Stomach (tissue), 4 donors: Measurements from ENCODE around the gene COL12A1.
A peak's percentile ranks its signal among the peaks of the same experiment; 100 is the strongest.

Source experiments
- EP300 ChIP-seq: sonication (generic); formaldehyde crosslinking; IDR thresholded peaks from one replicate; pipeline ENCODE4 v1.6.1; 2017; ENCODE audit warnings: antibody characterized with exemption
- POLR2A ChIP-seq, 4 donors: fragments of 450-650 bp; IDR thresholded peaks; one replicate each; pipeline ENCODE4 v1.6.1; 2016; ENCODE audit warnings: antibody characterized with exemption in 4 of 4, control low read depth in 2 of 4, mild to moderate bottlenecking in 1 of 4, moderate library complexity in 1 of 4
- POLR2AphosphoS5 ChIP-seq, 3 donors: sonication (generic); formaldehyde crosslinking; IDR thresholded peaks; one replicate each; pipeline ENCODE4 v1.6.1; 2016; ENCODE audit warnings: antibody characterized with exemption in 3 of 3
- TF ChIP-seq, protein P1 (sequence below), 7 experiments: fragments of 450-650 bp in 4 of 7; fragments of 200-600 bp in 3 of 7; sonication (generic) in 3 of 7; IDR thresholded peaks; one replicate each; pipeline ENCODE4 v1.5.1; 2016 to 2019; ENCODE audit warnings: antibody characterized with exemption in 7 of 7, control low read depth in 2 of 7, mild to moderate bottlenecking in 1 of 7

DNA sequence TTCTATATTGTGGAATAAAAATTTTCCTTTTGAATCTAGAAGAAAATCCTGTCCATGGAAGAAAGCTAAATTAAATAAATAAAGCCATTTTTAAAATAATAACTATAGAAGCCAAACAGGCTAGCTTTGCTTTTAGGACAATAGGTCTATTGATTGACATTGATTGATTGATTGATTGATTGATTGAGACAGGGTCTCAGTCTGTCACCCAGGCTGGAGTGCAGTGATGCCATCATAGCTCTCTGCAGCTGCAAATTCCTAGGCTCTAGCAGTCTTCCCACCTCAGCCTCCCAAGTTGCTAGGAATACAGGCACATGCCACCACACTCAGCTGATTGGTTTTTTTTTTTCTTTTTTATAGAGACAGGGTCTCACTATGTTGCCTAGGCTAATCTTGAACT is 97.9 kb downstream of the COL12A1 start:
- TF ChIP-seq POLR2A (IDR thresholded peaks at IDR 0.05) (no peak), EP300 (no peak), POLR2AphosphoS5 (IDR thresholded peaks at IDR 0.05) (peak in 2 of 3 donors; percentile 23 to 32)
- TF ChIP-seq, protein P1, sequence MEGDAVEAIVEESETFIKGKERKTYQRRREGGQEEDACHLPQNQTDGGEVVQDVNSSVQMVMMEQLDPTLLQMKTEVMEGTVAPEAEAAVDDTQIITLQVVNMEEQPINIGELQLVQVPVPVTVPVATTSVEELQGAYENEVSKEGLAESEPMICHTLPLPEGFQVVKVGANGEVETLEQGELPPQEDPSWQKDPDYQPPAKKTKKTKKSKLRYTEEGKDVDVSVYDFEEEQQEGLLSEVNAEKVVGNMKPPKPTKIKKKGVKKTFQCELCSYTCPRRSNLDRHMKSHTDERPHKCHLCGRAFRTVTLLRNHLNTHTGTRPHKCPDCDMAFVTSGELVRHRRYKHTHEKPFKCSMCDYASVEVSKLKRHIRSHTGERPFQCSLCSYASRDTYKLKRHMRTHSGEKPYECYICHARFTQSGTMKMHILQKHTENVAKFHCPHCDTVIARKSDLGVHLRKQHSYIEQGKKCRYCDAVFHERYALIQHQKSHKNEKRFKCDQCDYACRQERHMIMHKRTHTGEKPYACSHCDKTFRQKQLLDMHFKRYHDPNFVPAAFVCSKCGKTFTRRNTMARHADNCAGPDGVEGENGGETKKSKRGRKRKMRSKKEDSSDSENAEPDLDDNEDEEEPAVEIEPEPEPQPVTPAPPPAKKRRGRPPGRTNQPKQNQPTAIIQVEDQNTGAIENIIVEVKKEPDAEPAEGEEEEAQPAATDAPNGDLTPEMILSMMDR (IDR thresholded peaks at IDR 0.05): no peak
